Suprapubic skin (tissue), 4 donors: ENCODE measurements around the gene DISC1.

Source experiments
- CTCF ChIP-seq, 2 donors: fragments of 200-600 bp in 1 of 2; fragments of 450-650 bp in 1 of 2; sonication (generic) in 1 of 2; IDR thresholded peaks; one replicate each; pipeline ENCODE4 v1.5.1; 2016 to 2019; ENCODE audit warnings: antibody characterized with exemption in 2 of 2, mild to moderate bottlenecking in 1 of 2, moderate library complexity in 1 of 2
- EP300 ChIP-seq: sonication (generic); formaldehyde crosslinking; IDR thresholded peaks from one replicate; pipeline ENCODE4 v1.6.1; 2017; ENCODE audit warnings: antibody characterized with exemption
- POLR2A ChIP-seq, 2 donors: fragments of 450-650 bp; IDR thresholded peaks; one replicate each; pipeline ENCODE4 v1.6.1; 2017; ENCODE audit warnings: antibody characterized with exemption in 2 of 2, mild to moderate bottlenecking in 2 of 2, moderate library complexity in 2 of 2
- POLR2AphosphoS5 ChIP-seq, 3 donors: sonication (generic); formaldehyde crosslinking; IDR thresholded peaks; one replicate each; pipeline ENCODE4 v1.6.1; 2017; ENCODE audit warnings: antibody characterized with exemption in 3 of 3

DNA sequence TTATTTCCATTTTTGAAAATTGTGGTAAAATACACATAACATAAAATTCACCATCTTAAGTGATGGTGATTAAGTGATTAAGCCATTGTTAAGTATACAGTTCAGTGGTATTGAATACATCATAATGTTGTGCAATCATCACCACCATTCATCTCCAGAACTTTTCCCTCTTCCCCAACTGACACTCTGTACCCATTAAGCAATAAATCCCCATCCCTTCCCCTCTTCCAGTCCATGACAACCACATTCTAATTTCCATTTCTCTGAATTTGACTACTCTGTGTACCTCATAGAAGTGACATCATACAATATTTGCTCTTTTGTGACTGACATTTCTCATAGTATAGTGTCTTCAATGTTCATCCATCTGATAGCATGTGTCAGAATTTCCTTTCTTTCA lies 124.8 kb downstream of the DISC1 start:
- TF ChIP-seq CTCF (IDR thresholded peaks at IDR 0.05) = no peak
- TF ChIP-seq EP300 = no peak
- TF ChIP-seq POLR2AphosphoS5 (IDR thresholded peaks at IDR 0.05) = no peak
- no peak for TF ChIP-seq POLR2A (IDR thresholded peaks at IDR 0.05)
